BJ (cell line): ENCODE measurements around the gene MOB1A. TPM values are rescaled to one million over a fixed set of nuclear protein-coding genes. Genes with fewer than 3 reads are reported as not detected.

ENCODE experiments used
- CTCF ChIA-PET: fragments of 350-600 bp; formaldehyde crosslinking; extraction: SDS; loops from one replicate; lab custom pipeline; 2021; ENCODE audit warnings: antibody characterized with exemption, inconsistent platforms; lab: Yijun Ruan, JAX
- POLR2A ChIA-PET: fragments of 300-600 bp; sonication (Branson Sonifier 250); formaldehyde crosslinking; extraction: SDS; loops from one replicate; lab custom pipeline; 2021; ENCODE audit warnings: antibody characterized with exemption; lab: Charles Lee
- DNase-seq: peaks from one replicate; pipeline ENCODE4 v3.0.0-alpha.2; 2011; ENCODE audit warnings: low read depth
- H3K27me3 ChIP-seq: 2 replicates; pipeline ENCODE4 v1.6.0; 2011; ENCODE audit warnings: low read length; ENCODE audit not compliant: control insufficient read depth, insufficient read depth
- H3K36me3 ChIP-seq: 2 replicates; pipeline ENCODE4 v1.5.1; 2011; ENCODE audit warnings: low read length; ENCODE audit not compliant: control insufficient read depth, insufficient read depth
- H3K4me3 ChIP-seq: 2 replicates; pipeline ENCODE4 v1.5.1; 2011; ENCODE audit warnings: low read depth, mild to moderate bottlenecking, control low read depth, low read length
- polyA plus RNA-seq: library from polyadenylated mRNA; depleted of rRNA; stranded (reverse); fragments of >200 nt; gene quantifications from 2 replicates; pipeline ENCODE4 v1.2.3, GENCODE V29; 2011
- TF ChIP-seq, protein P1 (sequence below): IDR thresholded peaks from 2 replicates; pipeline ENCODE4 v1.5.1; 2011; ENCODE audit warnings: low read depth, mild to moderate bottlenecking, control low read depth, inconsistent platforms, low read length, moderate library complexity; ENCODE audit not compliant: insufficient read depth

The MOB1A gene
- polyA plus RNA-seq, 1 experiment: 19.1 TPM

DNA sequence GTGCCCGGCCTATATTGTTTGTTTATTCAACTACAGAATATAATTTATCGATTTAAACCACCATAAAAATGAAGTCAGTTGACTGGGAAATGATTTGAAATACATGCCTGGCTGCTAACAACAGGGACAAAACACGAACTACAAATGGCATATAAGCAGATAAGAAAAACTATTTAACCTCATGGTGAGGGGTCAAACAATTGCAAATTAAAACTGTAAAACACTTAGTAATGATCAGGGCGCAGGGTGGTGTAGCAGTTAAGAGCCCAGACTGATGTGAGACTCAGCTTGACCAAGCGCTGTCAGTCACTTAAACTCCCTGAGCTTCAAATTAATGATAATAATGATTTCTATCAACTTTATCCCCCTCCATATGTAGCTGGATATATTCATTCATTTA is 26.4 kb upstream of the MOB1A start:
- no peak for DNase-seq
- no peak overlapping the region for H3K4me3 ChIP-seq
- ChIA-PET POLR2A (no interaction called here), CTCF (interaction anchor here (1.0 to 1.3 kb wide), 5 partner anchors 11 to 381 kb away, joined by 3 to 4 read pairs (median 3); no protein-coding TSS in a partner anchor)
- TF ChIP-seq, protein P1, sequence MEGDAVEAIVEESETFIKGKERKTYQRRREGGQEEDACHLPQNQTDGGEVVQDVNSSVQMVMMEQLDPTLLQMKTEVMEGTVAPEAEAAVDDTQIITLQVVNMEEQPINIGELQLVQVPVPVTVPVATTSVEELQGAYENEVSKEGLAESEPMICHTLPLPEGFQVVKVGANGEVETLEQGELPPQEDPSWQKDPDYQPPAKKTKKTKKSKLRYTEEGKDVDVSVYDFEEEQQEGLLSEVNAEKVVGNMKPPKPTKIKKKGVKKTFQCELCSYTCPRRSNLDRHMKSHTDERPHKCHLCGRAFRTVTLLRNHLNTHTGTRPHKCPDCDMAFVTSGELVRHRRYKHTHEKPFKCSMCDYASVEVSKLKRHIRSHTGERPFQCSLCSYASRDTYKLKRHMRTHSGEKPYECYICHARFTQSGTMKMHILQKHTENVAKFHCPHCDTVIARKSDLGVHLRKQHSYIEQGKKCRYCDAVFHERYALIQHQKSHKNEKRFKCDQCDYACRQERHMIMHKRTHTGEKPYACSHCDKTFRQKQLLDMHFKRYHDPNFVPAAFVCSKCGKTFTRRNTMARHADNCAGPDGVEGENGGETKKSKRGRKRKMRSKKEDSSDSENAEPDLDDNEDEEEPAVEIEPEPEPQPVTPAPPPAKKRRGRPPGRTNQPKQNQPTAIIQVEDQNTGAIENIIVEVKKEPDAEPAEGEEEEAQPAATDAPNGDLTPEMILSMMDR: no peak
- no peaks in the 10 kb centered on the region for H3K27me3 ChIP-seq
- peaks cover 15% of the 10 kb centered on the region for H3K36me3 ChIP-seq

DNA sequence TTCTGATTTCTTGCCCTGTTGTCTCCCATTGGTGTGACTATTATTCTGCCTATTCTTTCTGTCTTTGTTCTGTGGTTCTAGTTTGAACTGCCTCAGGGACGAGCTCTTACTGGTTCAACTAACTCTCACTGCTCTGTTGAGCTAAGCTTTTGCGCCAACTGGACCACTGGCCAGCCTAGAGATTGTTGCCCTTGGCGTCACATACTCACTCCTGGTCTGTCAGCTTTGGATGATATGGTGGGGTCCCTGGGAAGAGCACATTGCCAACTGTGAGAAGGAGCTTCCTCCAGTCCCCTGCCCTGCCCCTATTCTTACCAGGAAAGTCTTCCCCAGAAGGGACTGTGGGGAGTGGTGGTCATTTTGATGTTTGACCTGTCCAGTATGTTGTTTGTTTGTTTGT is 25.8 kb upstream of the MOB1A start:
- TF ChIP-seq, protein P1: no peak

DNA sequence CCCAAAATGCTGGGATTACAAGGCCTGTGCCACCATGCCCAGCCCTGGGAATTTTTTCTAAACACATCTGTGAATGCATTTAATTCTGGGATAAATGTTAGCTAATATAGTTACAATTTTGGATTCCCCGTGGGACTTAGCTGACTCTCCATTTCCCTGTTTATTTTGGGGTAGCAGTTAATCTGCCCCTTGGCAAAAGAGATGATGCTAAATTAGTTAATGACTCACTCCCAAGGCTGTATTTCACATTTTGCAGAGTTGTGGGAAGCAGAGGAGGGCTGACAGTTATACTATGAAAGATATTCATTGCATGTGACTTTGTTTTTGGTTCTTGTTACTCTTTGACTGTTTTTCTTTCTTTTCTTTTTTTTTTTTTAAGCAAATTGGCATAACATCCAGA is 22.9 kb upstream of the MOB1A start:
- H3K4me3 ChIP-seq: no peak overlapping the region
- POLR2A ChIA-PET: no interaction called here
- no peak for DNase-seq

More for the DNA sequence above, 25.8 kb upstream of the MOB1A start:
- ChIA-PET POLR2A (no interaction called here), CTCF (interaction anchor here (0.6 to 1.3 kb wide), 4 partner anchors 11 to 131 kb away, joined by 3 to 4 read pairs (median 4); no protein-coding TSS in a partner anchor)
- Histone ChIP-seq H3K4me3 (no peak overlapping the region), H3K36me3 (peaks cover 11% of the 10 kb centered on the region), H3K27me3 (no peaks in the 10 kb centered on the region)
- no peak for DNase-seq

DNA sequence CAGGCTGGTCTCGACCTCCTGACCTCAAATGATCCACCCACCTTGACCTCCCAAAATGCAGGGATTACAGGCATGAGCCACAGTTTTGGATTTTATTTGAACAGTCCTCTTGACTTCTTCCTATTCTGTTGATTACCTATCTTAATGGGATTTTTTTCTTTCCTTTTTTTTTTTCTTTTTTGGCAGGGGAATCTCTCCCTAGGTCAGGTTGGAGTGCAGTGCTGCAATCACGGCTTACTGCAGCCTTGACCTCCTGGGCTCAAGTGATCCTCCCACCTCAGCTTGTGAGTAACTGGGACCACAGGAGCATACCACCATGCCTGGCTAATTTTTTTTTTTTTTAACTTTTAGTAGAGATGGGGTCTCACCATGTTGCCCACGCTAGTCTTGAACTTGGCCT is 22.5 kb upstream of the MOB1A start:
- DNase-seq: no peak
- Histone ChIP-seq H3K36me3 (peaks cover 5% of the 10 kb centered on the region), H3K4me3 (no peak overlapping the region), H3K27me3 (no peaks in the 10 kb centered on the region)
- ChIA-PET POLR2A (no interaction called here), CTCF (interaction anchor here (0.6 to 2.7 kb wide), 3 partner anchors 20 to 380 kb away, joined by 3 to 7 read pairs (median 4); no protein-coding TSS in a partner anchor)
- TF ChIP-seq, protein P1: no peak

More for the DNA sequence above, 22.9 kb upstream of the MOB1A start:
- no peaks in the 10 kb centered on the region for H3K27me3 ChIP-seq
- H3K36me3 ChIP-seq: peaks cover 7% of the 10 kb centered on the region
- TF ChIP-seq, protein P1: no peak
- CTCF ChIA-PET: interaction anchor here (0.7 to 2.7 kb wide), 2 partner anchors 48 to 380 kb away, joined by 4 to 7 read pairs; no protein-coding TSS in a partner anchor

DNA sequence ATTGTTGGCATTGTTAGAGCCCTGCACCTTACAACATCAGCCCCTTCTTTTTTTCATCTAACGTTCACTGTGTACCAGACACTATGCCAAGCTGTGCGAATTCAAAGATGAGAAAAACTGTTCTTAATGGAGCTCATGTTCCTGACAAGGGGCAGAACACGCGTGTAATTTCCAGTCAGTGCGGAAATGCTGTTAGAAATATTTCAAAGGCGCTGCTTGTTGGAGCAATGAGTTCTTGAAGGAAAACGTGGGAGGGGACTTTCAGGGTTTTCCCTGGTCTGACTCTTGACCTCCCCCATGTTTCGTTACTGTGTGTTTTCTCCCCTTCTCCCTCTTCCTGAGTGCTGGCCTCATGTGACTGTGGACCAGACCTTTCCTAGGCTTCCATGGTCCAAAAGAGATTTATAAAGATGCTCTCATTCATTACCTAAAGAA is 21.2 kb upstream of the MOB1A start:
- TF ChIP-seq, protein P1: no peak
- peak overlapping the region; percentile 100 for H3K4me3 ChIP-seq
- CTCF ChIA-PET: interaction anchor here (1.2 to 2.7 kb wide), 4 partner anchors 18 to 376 kb away, joined by 3 to 7 read pairs (median 4); no protein-coding TSS in a partner anchor
- POLR2A ChIA-PET: interaction anchor here (0.6 kb wide), 1 partner anchor 365 kb away, joined by 3 read pairs; no protein-coding TSS in a partner anchor
- H3K36me3 ChIP-seq: peaks cover 5% of the 10 kb centered on the region
- no peaks in the 10 kb centered on the region for H3K27me3 ChIP-seq
- no peak for DNase-seq
